CD4-positive, alpha-beta T cell treated with Interleukin-21 for 1 hour (primary cell): ENCODE data around the gene KMT2C.
A peak's percentile ranks its signal among the peaks of the same experiment; 100 is the strongest.
"Not testable (repeated sequence)": the region's sequence is repeated elsewhere in the genome, so short reads cannot be mapped to it uniquely, and the experiment has no call there.

ENCODE experiments used
- DNase-seq: peaks from one replicate; pipeline ENCODE4 v3.0.0-alpha.2; 2020

The KMT2C gene

GRCh38 chr7:152399344-152399743 lies 36.5 kb downstream of the KMT2C start:
- DNase-seq: no peak

- no peak for DNase-seq
Observed at GRCh38 chr7:152395112-152395511, 40.7 kb downstream of the KMT2C start.

- DNase-seq: not testable (repeated sequence)
Observed at GRCh38 chr7:152394214-152394613, 41.6 kb downstream of the KMT2C start.

GRCh38 chr7:152392254-152392653 lies 43.5 kb downstream of the KMT2C start:
- no peak for DNase-seq

GRCh38 chr7:152386136-152386764 lies 49.6 kb downstream of the KMT2C start:
- DNase-seq: not testable (repeated sequence)

- peak; percentile 23 for DNase-seq
Observed at GRCh38 chr7:152384235-152385200, 51.3 kb downstream of the KMT2C start.

- no peak for DNase-seq
Observed at GRCh38 chr7:152383341-152384234, 52.2 kb downstream of the KMT2C start.

- no peak for DNase-seq
Observed at GRCh38 chr7:152382244-152382643, 53.6 kb downstream of the KMT2C start.

- not testable (repeated sequence) for DNase-seq
Observed at GRCh38 chr7:152380931-152381578, 54.7 kb downstream of the KMT2C start.

- DNase-seq: not testable (repeated sequence)
Observed at GRCh38 chr7:152378497-152378896, 57.3 kb downstream of the KMT2C start.

GRCh38 chr7:152376716-152377484 lies 58.9 kb downstream of the KMT2C start:
- DNase-seq: not testable (repeated sequence)

GRCh38 chr7:152370297-152370696 lies 65.5 kb downstream of the KMT2C start:
- no peak for DNase-seq

GRCh38 chr7:152369518-152369917 lies 66.3 kb downstream of the KMT2C start:
- no peak for DNase-seq

- DNase-seq: no peak
Observed at GRCh38 chr7:152367170-152367569, 68.6 kb downstream of the KMT2C start.

- DNase-seq: no peak
Observed at GRCh38 chr7:152366662-152367061, 69.1 kb downstream of the KMT2C start.

GRCh38 chr7:152365982-152366603 lies 69.7 kb downstream of the KMT2C start:
- no peak for DNase-seq

GRCh38 chr7:152363798-152364197 lies 72.0 kb downstream of the KMT2C start:
- DNase-seq: no peak

- DNase-seq: no peak
Observed at GRCh38 chr7:152362128-152362926, 73.5 kb downstream of the KMT2C start.

- no peak for DNase-seq
Observed at GRCh38 chr7:152355474-152356057, 80.2 kb downstream of the KMT2C start.

- DNase-seq: no peak
Observed at GRCh38 chr7:152354061-152354460, 81.7 kb downstream of the KMT2C start.
